GM12878 (cell line): ENCODE data around the gene HS6ST3. TPM values are rescaled to one million over a fixed set of nuclear protein-coding genes. Genes with fewer than 3 reads are reported as not detected.
"Not testable (repeated sequence)": the region's sequence is repeated elsewhere in the genome, so short reads cannot be mapped to it uniquely, and the experiment has no call there.

Experiments used
- ATAC-seq: fragments of 200-7000 bp; cut with Tn5 transposase; 3 replicates; pipeline ENCODE4 v1.9.1; 2020; ENCODE audit warnings: mild to moderate bottlenecking, moderate library complexity
- BruUV-seq: library from RNA; stranded (reverse); fragments of 400-500 nt; replicated peaks from 2 replicates; lab custom pipeline; 2021; lab: Mats Ljungman, UMichigan
- CTCF ChIA-PET: fragments of 300-600 bp; sonication (Branson Sonifier 250); formaldehyde crosslinking; extraction: SDS; loops from one replicate; lab custom pipeline; 2021; ENCODE audit warnings: inconsistent platforms; lab: Yijun Ruan, JAX
- POLR2A ChIA-PET: fragments of 350-600 bp; formaldehyde crosslinking; extraction: SDS; loops from one replicate; lab custom pipeline; 2021; ENCODE audit warnings: inconsistent platforms; lab: Charles Lee
- RAD21 ChIA-PET: fragments of 300-600 bp; sonication (Branson Sonifier 250); formaldehyde crosslinking; loops from one replicate; lab custom pipeline; 2023; ENCODE audit warnings: antibody characterized with exemption; ENCODE audit not compliant: unreplicated experiment; lab: Charles Lee
- SMC1A ChIA-PET: fragments of 300-600 bp; sonication (Branson Sonifier 250); formaldehyde crosslinking; loops from one replicate; lab custom pipeline; 2023; ENCODE audit not compliant: unreplicated experiment, uncharacterized antibody; lab: Charles Lee
- DNase-seq: peaks from one replicate; pipeline ENCODE4 v3.0.0-alpha.2; 2011; ENCODE audit warnings: low read depth, low spot score
- FAIRE-seq: peaks from 3 replicates; lab custom pipeline; 2011; peaks lifted over from hg19 to GRCh38; lab: Jason Lieb, UNC
- H2AFZ ChIP-seq: 2 replicates; pipeline ENCODE4 v1.6.0; 2011; ENCODE audit warnings: low read depth, low read length, control low read depth; ENCODE audit not compliant: control insufficient read depth
- H3K27ac ChIP-seq: 2 replicates; pipeline ENCODE4 v1.5.1; 2011; ENCODE audit warnings: control low read depth; ENCODE audit not compliant: control insufficient read depth, insufficient read depth
- H3K27me3 ChIP-seq, 2 experiments: replicated peaks in 1 of 2; 2 replicates each; pipeline versions ENCODE4 v1.6.0 to v1.6.1; 2011; ENCODE audit warnings: low read length in 1 of 2; ENCODE audit not compliant: control insufficient read depth in 2 of 2, insufficient read depth in 2 of 2
- H3K36me3 ChIP-seq, 2 experiments: 2 replicates each; pipeline ENCODE4 v1.5.1; 2011; ENCODE audit warnings: low read length in 1 of 2; ENCODE audit not compliant: control insufficient read depth in 2 of 2, insufficient read depth in 2 of 2
- H3K4me1 ChIP-seq: 2 replicates; pipeline ENCODE4 v1.6.1; 2011; ENCODE audit warnings: mild to moderate bottlenecking, low read length, moderate library complexity, mixed read lengths; ENCODE audit not compliant: control insufficient read depth, insufficient read depth
- H3K4me2 ChIP-seq: 2 replicates; pipeline ENCODE4 v1.6.0; 2011; ENCODE audit warnings: control low read depth; ENCODE audit not compliant: control insufficient read depth, insufficient read depth
- H3K4me3 ChIP-seq: fragments of 200-600 bp; sonication (generic); 2 replicates; pipeline ENCODE4 v1.5.1; 2016
- H3K79me2 ChIP-seq: 2 replicates; pipeline ENCODE4 v1.6.0; 2011; ENCODE audit warnings: low read length; ENCODE audit not compliant: control insufficient read depth, insufficient read depth
- H3K9ac ChIP-seq: 2 replicates; pipeline ENCODE4 v1.8.0; 2011; ENCODE audit warnings: low read length, control low read depth, mixed read lengths; ENCODE audit not compliant: control insufficient read depth, insufficient read depth
- H3K9me3 ChIP-seq: replicated peaks from 3 replicates; pipeline ENCODE4 v1.5.1; 2011; ENCODE audit warnings: mild to moderate bottlenecking, low read length; ENCODE audit not compliant: control insufficient read depth, insufficient read depth
- H4K20me1 ChIP-seq: 2 replicates; pipeline ENCODE4 v1.6.0; 2011; ENCODE audit not compliant: control insufficient read depth, insufficient read depth
- BRCA1 ChIP-seq: IDR thresholded peaks from 2 replicates; pipeline ENCODE4 v1.6.1; 2011; ENCODE audit warnings: low read depth, low read length, improper control_type of control experiment
- POLR2A ChIP-seq: IDR thresholded peaks from 2 replicates; pipeline ENCODE4 v1.6.1; 2011; ENCODE audit warnings: low read depth, mild to moderate bottlenecking, low read length
- SMAD1 ChIP-seq: fragments of 450-650 bp; IDR thresholded peaks from 2 replicates; pipeline ENCODE4 v1.6.1; 2018; ENCODE audit warnings: mild to moderate bottlenecking, low read depth; ENCODE audit not compliant: partially characterized antibody
- SMARCA5 ChIP-seq: fragments of 450-650 bp; IDR thresholded peaks from 2 replicates; pipeline ENCODE4 v1.6.1; 2017; ENCODE audit warnings: mild to moderate bottlenecking
- SMC3 ChIP-seq: IDR thresholded peaks from 2 replicates; pipeline ENCODE4 v1.6.1; 2011; ENCODE audit warnings: low read length, improper control_type of control experiment, borderline replicate concordance
- ZNF24 ChIP-seq: fragments of 450-650 bp; IDR thresholded peaks from 2 replicates; pipeline ENCODE4 v1.6.1; 2017; ENCODE audit warnings: antibody characterized with exemption, mild to moderate bottlenecking
- WGBS: methylation state at CpG from one replicate; pipeline ENCODE4 v1.1.6; 2016; ENCODE audit warnings: low lambda C conversion rate; ENCODE audit not compliant: insufficient replicate concordance, insufficient coverage; ENCODE audit errors: missing lambda C conversion rate; 5-methylcytosine and 5-hydroxymethylcytosine counted together
- in situ Hi-C: fragments of 300-500 bp; cut with MboI; formaldehyde crosslinking; loops from 9 replicates; pipeline ENCODE4 v1.14.3; 2018; ENCODE audit warnings: mixed read lengths
- intact Hi-C: fragments of 100-400 bp; cut with micrococcal nuclease; formaldehyde crosslinking; loops from one replicate; pipeline ENCODE4 v1.14.2; 2022; ENCODE audit not compliant: unreplicated experiment
- polyA plus RNA-seq, 11 experiments: library from polyadenylated mRNA; depleted of rRNA in 4 of 11; unstranded in 6 of 11; stranded (reverse) in 5 of 11; fragments of >200 nt; fragmentation: Nextera tagmentation in 4 of 11; fragmentation: Illumina TruSeq in 1 of 11; extraction: Ambion mirVana in 4 of 11; extraction: Trizol in 1 of 11; gene quantifications; 1 replicate in 1 of 11; 2 replicates in 10 of 11; pipeline versions ENCODE4 v1.2.1 to v1.2.3, GENCODE V29; 2011 to 2016; ENCODE audit warnings: inconsistent platforms in 2 of 11, missing spikeins in 2 of 11, low read depth in 1 of 11
- total RNA-seq, 4 experiments: library from RNA; depleted of rRNA in 3 of 4; stranded (reverse); fragments of >200 nt in 3 of 4; fragmentation: Illumina TruSeq in 1 of 4; extraction: Trizol in 1 of 4; gene quantifications; 2 replicates each; pipeline versions ENCODE4 v1.2.1 to v1.2.3, GENCODE V29; 2013 to 2021
- TF ChIP-seq, protein P1 (sequence below): fragments of 450-650 bp; IDR thresholded peaks from 2 replicates; pipeline ENCODE4 v1.6.1; 2017; ENCODE audit warnings: mild to moderate bottlenecking, low read depth, inconsistent platforms; ENCODE audit not compliant: poor library complexity, severe bottlenecking
- TF ChIP-seq, protein P2 (sequence below): IDR thresholded peaks from 2 replicates; pipeline ENCODE4 v1.6.1; 2012; ENCODE audit warnings: low read depth, low read length, improper control_type of control experiment

The HS6ST3 gene
- total and polyA plus RNA-seq, 10 of the 15 experiments (the other 5 are each of a cell fraction or from before 2014, with no cell fraction given): under 0.01 to 2.9 TPM; not detected in 8

DNA sequence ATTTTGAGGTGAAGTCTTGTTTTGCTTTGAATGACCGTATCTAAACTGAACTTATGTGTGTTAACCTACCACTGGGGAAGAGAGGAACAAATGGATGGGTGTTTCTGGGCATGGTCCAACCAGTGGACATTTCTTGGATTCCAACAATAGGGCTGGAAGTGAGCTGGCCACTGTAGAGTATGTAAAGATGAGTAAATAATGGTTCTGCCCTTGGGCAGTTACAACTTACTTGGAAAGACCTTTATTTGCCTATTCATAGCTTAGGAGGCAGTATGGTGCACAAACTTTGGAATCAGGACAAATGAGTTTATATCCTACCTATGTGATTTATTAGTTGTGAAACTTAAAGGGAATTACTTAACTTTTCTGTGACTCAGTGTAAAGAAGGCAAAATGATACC lies 429.5 kb downstream of the HS6ST3 start:
- RAD21 ChIA-PET: no interaction called here
- Histone ChIP-seq H3K79me2 (no peaks in the 10 kb centered on the region), H3K4me1 (no peaks in the 10 kb centered on the region), H3K9me3 (no peaks in the 10 kb centered on the region), H3K27me3 (no peaks in the 10 kb centered on the region), H4K20me1 (no peaks in the 10 kb centered on the region), H3K9ac (no peak overlapping the region), H2AFZ (no peak overlapping the region), H3K4me3 (no peak overlapping the region)
- SMC1A ChIA-PET: no interaction called here
- CTCF ChIA-PET: no interaction called here
- ATAC-seq: no peak
- TF ChIP-seq, protein P1, sequence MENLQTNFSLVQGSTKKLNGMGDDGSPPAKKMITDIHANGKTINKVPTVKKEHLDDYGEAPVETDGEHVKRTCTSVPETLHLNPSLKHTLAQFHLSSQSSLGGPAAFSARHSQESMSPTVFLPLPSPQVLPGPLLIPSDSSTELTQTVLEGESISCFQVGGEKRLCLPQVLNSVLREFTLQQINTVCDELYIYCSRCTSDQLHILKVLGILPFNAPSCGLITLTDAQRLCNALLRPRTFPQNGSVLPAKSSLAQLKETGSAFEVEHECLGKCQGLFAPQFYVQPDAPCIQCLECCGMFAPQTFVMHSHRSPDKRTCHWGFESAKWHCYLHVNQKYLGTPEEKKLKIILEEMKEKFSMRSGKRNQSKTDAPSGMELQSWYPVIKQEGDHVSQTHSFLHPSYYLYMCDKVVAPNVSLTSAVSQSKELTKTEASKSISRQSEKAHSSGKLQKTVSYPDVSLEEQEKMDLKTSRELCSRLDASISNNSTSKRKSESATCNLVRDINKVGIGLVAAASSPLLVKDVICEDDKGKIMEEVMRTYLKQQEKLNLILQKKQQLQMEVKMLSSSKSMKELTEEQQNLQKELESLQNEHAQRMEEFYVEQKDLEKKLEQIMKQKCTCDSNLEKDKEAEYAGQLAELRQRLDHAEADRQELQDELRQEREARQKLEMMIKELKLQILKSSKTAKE: no peak
- TF ChIP-seq SMC3: no peak
- TF ChIP-seq ZNF24: no peak
- TF ChIP-seq SMAD1: no peak
- no peak for TF ChIP-seq BRCA1
- TF ChIP-seq SMARCA5: no peak
- no peak for TF ChIP-seq POLR2A
- TF ChIP-seq, protein P2, sequence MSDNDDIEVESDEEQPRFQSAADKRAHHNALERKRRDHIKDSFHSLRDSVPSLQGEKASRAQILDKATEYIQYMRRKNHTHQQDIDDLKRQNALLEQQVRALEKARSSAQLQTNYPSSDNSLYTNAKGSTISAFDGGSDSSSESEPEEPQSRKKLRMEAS: no peak
- TF ChIP-seq, all 136 proteins: peak for 0
- in situ Hi-C loops (no loop called here), intact Hi-C loops (no loop called here)
- H3K27ac ChIP-seq: no peak overlapping the region
- BruUV-seq: no TSS peak
- no peaks in the 10 kb centered on the region for H3K36me3 ChIP-seq
- POLR2A ChIA-PET: no interaction called here
- FAIRE-seq (no peak), DNase-seq (no peak)
- no peak overlapping the region for H3K4me2 ChIP-seq
- WGBS: 56% methylated on average over 1 of the region's 1 CpG

DNA sequence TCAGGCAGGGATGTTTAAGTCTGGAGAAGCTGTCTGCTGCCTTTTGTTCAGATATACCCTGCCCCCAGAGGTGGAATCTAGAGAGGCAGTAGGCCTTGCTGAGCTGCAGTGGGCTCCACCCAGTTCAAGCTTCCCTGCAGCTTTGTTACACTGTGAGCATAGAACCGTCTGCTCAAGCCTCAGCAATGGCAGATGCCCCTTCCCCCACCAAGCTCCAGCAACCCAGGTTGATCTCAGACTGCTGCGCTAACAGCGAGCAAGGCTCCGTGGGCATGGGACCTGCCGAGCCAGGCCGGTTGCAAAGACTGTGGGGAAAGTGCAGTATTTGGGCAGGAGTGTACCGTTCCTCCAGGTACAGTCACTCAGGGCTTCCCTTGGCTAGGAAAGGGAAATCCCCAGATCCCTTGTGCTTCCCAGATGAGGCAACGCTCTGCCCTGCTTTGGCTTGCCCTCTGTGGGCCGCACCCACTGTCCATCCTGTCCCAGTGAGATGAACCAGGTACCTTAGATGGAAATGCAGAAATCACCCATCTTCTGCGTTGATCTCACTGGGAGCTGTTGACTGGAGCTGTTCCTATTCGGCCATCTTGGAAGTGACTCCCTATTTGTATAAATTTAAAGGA lies 434.6 kb downstream of the HS6ST3 start:
- POLR2A ChIA-PET, H3K27ac ChIP-seq, H2AFZ ChIP-seq, DNase-seq, H3K36me3 ChIP-seq, H3K4me3 ChIP-seq, H3K79me2 ChIP-seq, in situ Hi-C loops, intact Hi-C loops, FAIRE-seq, CTCF ChIA-PET, H3K9ac ChIP-seq, H4K20me1 ChIP-seq, ATAC-seq, RAD21 ChIA-PET, H3K4me1 ChIP-seq, H3K9me3 ChIP-seq, H3K4me2 ChIP-seq, BruUV-seq, H3K27me3 ChIP-seq: not testable (repeated sequence)
- 30% methylated on average over 11 of the region's 11 CpGs for WGBS
- SMC1A ChIA-PET: interaction anchor here (0.7 kb wide), 1 partner anchor 448 kb away, joined by 3 read pairs; no protein-coding TSS in a partner anchor
